GM12878 (cell line): ENCODE results near the gene TRPM1. TPM values are rescaled to one million over a fixed set of nuclear protein-coding genes. Genes with fewer than 3 reads are reported as not detected.

Source experiments
- ATAC-seq: fragments of 200-7000 bp; cut with Tn5 transposase; 3 replicates; pipeline ENCODE4 v1.9.1; 2020; ENCODE audit warnings: mild to moderate bottlenecking, moderate library complexity
- BruUV-seq: library from RNA; stranded (reverse); fragments of 400-500 nt; replicated peaks from 2 replicates; lab custom pipeline; 2021; lab: Mats Ljungman, UMichigan
- CTCF ChIA-PET: fragments of 300-600 bp; sonication (Branson Sonifier 250); formaldehyde crosslinking; extraction: SDS; loops from one replicate; lab custom pipeline; 2021; ENCODE audit warnings: inconsistent platforms; lab: Yijun Ruan, JAX
- POLR2A ChIA-PET: fragments of 350-600 bp; formaldehyde crosslinking; extraction: SDS; loops from one replicate; lab custom pipeline; 2021; ENCODE audit warnings: inconsistent platforms; lab: Charles Lee
- RAD21 ChIA-PET: fragments of 300-600 bp; sonication (Branson Sonifier 250); formaldehyde crosslinking; loops from one replicate; lab custom pipeline; 2023; ENCODE audit warnings: antibody characterized with exemption; ENCODE audit not compliant: unreplicated experiment; lab: Charles Lee
- SMC1A ChIA-PET: fragments of 300-600 bp; sonication (Branson Sonifier 250); formaldehyde crosslinking; loops from one replicate; lab custom pipeline; 2023; ENCODE audit not compliant: unreplicated experiment, uncharacterized antibody; lab: Charles Lee
- DNase-seq: peaks from one replicate; pipeline ENCODE4 v3.0.0-alpha.2; 2011; ENCODE audit warnings: low read depth, low spot score
- FAIRE-seq: peaks from 3 replicates; lab custom pipeline; 2011; peaks lifted over from hg19 to GRCh38; lab: Jason Lieb, UNC
- H2AFZ ChIP-seq: 2 replicates; pipeline ENCODE4 v1.6.0; 2011; ENCODE audit warnings: low read depth, low read length, control low read depth; ENCODE audit not compliant: control insufficient read depth
- H3K27ac ChIP-seq: 2 replicates; pipeline ENCODE4 v1.5.1; 2011; ENCODE audit warnings: control low read depth; ENCODE audit not compliant: control insufficient read depth, insufficient read depth
- H3K27me3 ChIP-seq, 2 experiments: replicated peaks in 1 of 2; 2 replicates each; pipeline versions ENCODE4 v1.6.0 to v1.6.1; 2011; ENCODE audit warnings: low read length in 1 of 2; ENCODE audit not compliant: control insufficient read depth in 2 of 2, insufficient read depth in 2 of 2
- H3K36me3 ChIP-seq, 2 experiments: 2 replicates each; pipeline ENCODE4 v1.5.1; 2011; ENCODE audit warnings: low read length in 1 of 2; ENCODE audit not compliant: control insufficient read depth in 2 of 2, insufficient read depth in 2 of 2
- H3K4me1 ChIP-seq: 2 replicates; pipeline ENCODE4 v1.6.1; 2011; ENCODE audit warnings: mild to moderate bottlenecking, low read length, moderate library complexity, mixed read lengths; ENCODE audit not compliant: control insufficient read depth, insufficient read depth
- H3K4me2 ChIP-seq: 2 replicates; pipeline ENCODE4 v1.6.0; 2011; ENCODE audit warnings: control low read depth; ENCODE audit not compliant: control insufficient read depth, insufficient read depth
- H3K4me3 ChIP-seq: fragments of 200-600 bp; sonication (generic); 2 replicates; pipeline ENCODE4 v1.5.1; 2016
- H3K79me2 ChIP-seq: 2 replicates; pipeline ENCODE4 v1.6.0; 2011; ENCODE audit warnings: low read length; ENCODE audit not compliant: control insufficient read depth, insufficient read depth
- H3K9ac ChIP-seq: 2 replicates; pipeline ENCODE4 v1.8.0; 2011; ENCODE audit warnings: low read length, control low read depth, mixed read lengths; ENCODE audit not compliant: control insufficient read depth, insufficient read depth
- H3K9me3 ChIP-seq: replicated peaks from 3 replicates; pipeline ENCODE4 v1.5.1; 2011; ENCODE audit warnings: mild to moderate bottlenecking, low read length; ENCODE audit not compliant: control insufficient read depth, insufficient read depth
- H4K20me1 ChIP-seq: 2 replicates; pipeline ENCODE4 v1.6.0; 2011; ENCODE audit not compliant: control insufficient read depth, insufficient read depth
- ATF2 ChIP-seq: IDR thresholded peaks from 2 replicates; pipeline ENCODE4 v1.6.1; 2012; ENCODE audit warnings: low read length, inconsistent platforms
- CBFB ChIP-seq: IDR thresholded peaks from 2 replicates; pipeline ENCODE4 v1.6.1; 2016; ENCODE audit warnings: antibody characterized with exemption, low read depth
- HDAC2 ChIP-seq: fragments of 200-600 bp; sonication (generic); IDR thresholded peaks from 2 replicates; pipeline ENCODE4 v1.6.1; 2017
- KLF5 ChIP-seq: fragments of 450-650 bp; IDR thresholded peaks from 2 replicates; pipeline ENCODE4 v1.6.1; 2014; ENCODE audit warnings: mild to moderate bottlenecking; ENCODE audit not compliant: partially characterized antibody
- NBN ChIP-seq: fragments of 450-650 bp; IDR thresholded peaks from 2 replicates; pipeline ENCODE4 v1.6.1; 2016
- TARDBP ChIP-seq: IDR thresholded peaks from 2 replicates; pipeline ENCODE4 v1.6.1; 2016; ENCODE audit warnings: borderline replicate concordance
- TCF12 ChIP-seq: IDR thresholded peaks from 2 replicates; pipeline ENCODE4 v1.6.1; 2011; ENCODE audit warnings: low read depth, mild to moderate bottlenecking, low read length
- ZBED1 ChIP-seq: IDR thresholded peaks from 2 replicates; pipeline ENCODE4 v1.6.1; 2016; ENCODE audit warnings: borderline replicate concordance
- ZBTB33 ChIP-seq: fragments of 450-650 bp; IDR thresholded peaks from 2 replicates; pipeline ENCODE4 v1.6.1; 2017; ENCODE audit warnings: mild to moderate bottlenecking
- WGBS: methylation state at CpG from one replicate; pipeline ENCODE4 v1.1.6; 2016; ENCODE audit warnings: low lambda C conversion rate; ENCODE audit not compliant: insufficient replicate concordance, insufficient coverage; ENCODE audit errors: missing lambda C conversion rate; 5-methylcytosine and 5-hydroxymethylcytosine counted together
- in situ Hi-C: fragments of 300-500 bp; cut with MboI; formaldehyde crosslinking; loops from 9 replicates; pipeline ENCODE4 v1.14.3; 2018; ENCODE audit warnings: mixed read lengths
- intact Hi-C: fragments of 100-400 bp; cut with micrococcal nuclease; formaldehyde crosslinking; loops from one replicate; pipeline ENCODE4 v1.14.2; 2022; ENCODE audit not compliant: unreplicated experiment
- polyA plus RNA-seq, 11 experiments: library from polyadenylated mRNA; depleted of rRNA in 4 of 11; unstranded in 6 of 11; stranded (reverse) in 5 of 11; fragments of >200 nt; fragmentation: Nextera tagmentation in 4 of 11; fragmentation: Illumina TruSeq in 1 of 11; extraction: Ambion mirVana in 4 of 11; extraction: Trizol in 1 of 11; gene quantifications; 1 replicate in 1 of 11; 2 replicates in 10 of 11; pipeline versions ENCODE4 v1.2.1 to v1.2.3, GENCODE V29; 2011 to 2016; ENCODE audit warnings: inconsistent platforms in 2 of 11, missing spikeins in 2 of 11, low read depth in 1 of 11
- total RNA-seq, 4 experiments: library from RNA; depleted of rRNA in 3 of 4; stranded (reverse); fragments of >200 nt in 3 of 4; fragmentation: Illumina TruSeq in 1 of 4; extraction: Trizol in 1 of 4; gene quantifications; 2 replicates each; pipeline versions ENCODE4 v1.2.1 to v1.2.3, GENCODE V29; 2013 to 2021

Gene TRPM1
- total and polyA plus RNA-seq, 10 of the 15 experiments (the other 5 are each of a cell fraction or from before 2014, with no cell fraction given) = 0.01 to 0.10 (median 0.05) TPM; not detected in 4

- POLR2A ChIA-PET = no interaction called here
- SMC1A ChIA-PET = no interaction called here
Measured at GRCh38 chr15:31133890-31134289, 32.4 kb upstream of the TRPM1 start.

More at GRCh38 chr15:31133890-31134289, 32.4 kb upstream of the TRPM1 start:
- ATAC-seq = no peak
- no peak overlapping the region for H3K9ac ChIP-seq
- no peak overlapping the region for H3K4me2 ChIP-seq
- TF ChIP-seq CBFB = no peak
- no peak for TF ChIP-seq TCF12
- no peak for TF ChIP-seq TARDBP
- no peak for TF ChIP-seq NBN
- no peak for TF ChIP-seq ZBTB33
- TF ChIP-seq KLF5 = no peak
- TF ChIP-seq ATF2 = no peak
- TF ChIP-seq HDAC2 = no peak
- TF ChIP-seq ZBED1 = no peak
- WGBS = 29% methylated on average over 5 of the region's 5 CpGs
- no peak for DNase-seq
- no peaks in the 10 kb centered on the region for H3K79me2 ChIP-seq
- no peak overlapping the region for H2AFZ ChIP-seq
- in situ Hi-C loops (no loop called here), intact Hi-C loops (no loop called here)
- BruUV-seq = no TSS peak
- ChIA-PET CTCF (interaction anchor here (0.8 kb wide), 1 partner anchor 85 kb away, joined by 3 read pairs; no protein-coding TSS in a partner anchor), RAD21 (no interaction called here)
- FAIRE-seq = no peak
- no peak overlapping the region for H3K4me3 ChIP-seq
- H3K4me1 ChIP-seq = no peaks in the 10 kb centered on the region
- H3K9me3 ChIP-seq = no peaks in the 10 kb centered on the region
- no peaks in the 10 kb centered on the region for H4K20me1 ChIP-seq
- H3K36me3 ChIP-seq = no peaks in the 10 kb centered on the region
- H3K27ac ChIP-seq = no peak overlapping the region
- no peaks in the 10 kb centered on the region for H3K27me3 ChIP-seq
